Keratinocyte (primary cell): ENCODE results near the gene GRAMD2A.

Experiments
- EZH2 ChIP-seq: IDR thresholded peaks from one replicate; pipeline ENCODE4 v1.6.1; 2012; ENCODE audit warnings: inconsistent platforms, mild to moderate bottlenecking, low read length, moderate library complexity
- TF ChIP-seq, protein P1 (sequence below), 3 experiments: IDR thresholded peaks in 1 of 3; conservative IDR thresholded peaks in 1 of 3; optimal IDR thresholded peaks in 1 of 3; 2 replicates in 2 of 3; 3 replicates in 1 of 3; pipeline versions ENCODE3 to v1.5.1; 2011; ENCODE audit warnings: low read length in 3 of 3, mild to moderate bottlenecking in 3 of 3, moderate library complexity in 2 of 3, control low read depth in 1 of 3, inconsistent platforms in 1 of 3; ENCODE audit not compliant: insufficient read depth in 2 of 3; ENCODE audit errors: extremely low read depth in 1 of 3

- TF ChIP-seq, protein P1, sequence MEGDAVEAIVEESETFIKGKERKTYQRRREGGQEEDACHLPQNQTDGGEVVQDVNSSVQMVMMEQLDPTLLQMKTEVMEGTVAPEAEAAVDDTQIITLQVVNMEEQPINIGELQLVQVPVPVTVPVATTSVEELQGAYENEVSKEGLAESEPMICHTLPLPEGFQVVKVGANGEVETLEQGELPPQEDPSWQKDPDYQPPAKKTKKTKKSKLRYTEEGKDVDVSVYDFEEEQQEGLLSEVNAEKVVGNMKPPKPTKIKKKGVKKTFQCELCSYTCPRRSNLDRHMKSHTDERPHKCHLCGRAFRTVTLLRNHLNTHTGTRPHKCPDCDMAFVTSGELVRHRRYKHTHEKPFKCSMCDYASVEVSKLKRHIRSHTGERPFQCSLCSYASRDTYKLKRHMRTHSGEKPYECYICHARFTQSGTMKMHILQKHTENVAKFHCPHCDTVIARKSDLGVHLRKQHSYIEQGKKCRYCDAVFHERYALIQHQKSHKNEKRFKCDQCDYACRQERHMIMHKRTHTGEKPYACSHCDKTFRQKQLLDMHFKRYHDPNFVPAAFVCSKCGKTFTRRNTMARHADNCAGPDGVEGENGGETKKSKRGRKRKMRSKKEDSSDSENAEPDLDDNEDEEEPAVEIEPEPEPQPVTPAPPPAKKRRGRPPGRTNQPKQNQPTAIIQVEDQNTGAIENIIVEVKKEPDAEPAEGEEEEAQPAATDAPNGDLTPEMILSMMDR (optimal IDR thresholded peaks at IDR 0.05 in 1 of 3, IDR thresholded peaks at IDR 0.05 in 1 of 3, conservative IDR thresholded peaks at IDR 0.05 in 1 of 3; ENCODE audit: extremely low read depth in 1 of 3, insufficient read depth in 2 of 3, low read length in 3 of 3): no peak
- no peak for TF ChIP-seq EZH2
These were observed 42.5 kb downstream of the GRAMD2A start for GRCh38 chr15:72155003-72155621.
